IPS-NIHi7 (cell line): ENCODE results near the gene TNKS1BP1.
A peak's percentile ranks its signal among the peaks of the same experiment; 100 is the strongest.
"Not testable (repeated sequence)": the region's sequence is repeated elsewhere in the genome, so short reads cannot be mapped to it uniquely, and the experiment has no call there.

Source experiments
- DNase-seq: peaks from one replicate; pipeline ENCODE4 v3.0.0; 2012; ENCODE audit warnings: mixed read lengths; ENCODE audit errors: extremely low spot score

TNKS1BP1 gene

DNA sequence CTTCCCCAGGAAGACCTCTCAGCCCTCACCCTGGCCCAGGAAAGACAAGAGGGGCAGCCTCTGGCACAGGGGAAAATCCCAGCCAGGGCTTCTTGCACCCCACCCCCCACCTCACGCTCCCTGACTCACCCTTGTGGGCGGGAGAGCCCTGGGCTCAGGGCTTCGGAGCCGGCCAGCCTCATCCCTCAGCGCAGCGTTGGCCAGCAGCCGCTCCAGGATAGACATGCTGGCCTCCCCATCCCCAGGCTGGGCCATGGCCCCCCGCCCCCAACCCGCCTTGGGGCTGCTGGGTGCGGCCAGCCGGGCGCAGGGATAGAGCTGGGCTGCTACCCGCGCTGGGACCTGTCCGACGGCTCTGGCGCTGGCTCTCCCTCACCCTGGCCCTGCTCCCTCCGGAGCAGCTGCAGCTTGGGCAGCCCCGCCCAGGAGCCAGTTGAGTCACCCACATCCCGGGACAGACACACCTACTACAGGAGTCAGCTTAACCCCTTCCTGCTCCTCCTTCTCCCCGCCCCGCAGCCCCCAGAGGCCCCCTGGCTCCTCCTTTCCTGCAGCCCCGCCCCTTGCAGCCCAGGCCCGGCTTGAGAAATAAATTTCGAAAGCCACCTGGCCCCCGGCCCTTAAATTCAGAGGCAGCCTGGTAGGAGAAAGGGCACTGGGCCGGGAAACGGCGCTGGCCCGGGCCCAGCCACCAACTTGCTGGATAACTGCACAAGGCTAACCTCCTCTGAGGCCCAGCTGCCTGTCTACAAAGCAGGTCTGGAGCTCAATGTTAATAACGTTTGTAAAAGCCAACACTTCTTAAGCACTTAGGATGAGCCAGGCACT lies 13.4 kb downstream of the TNKS1BP1 start:
- peak; percentile 99 for DNase-seq

DNA sequence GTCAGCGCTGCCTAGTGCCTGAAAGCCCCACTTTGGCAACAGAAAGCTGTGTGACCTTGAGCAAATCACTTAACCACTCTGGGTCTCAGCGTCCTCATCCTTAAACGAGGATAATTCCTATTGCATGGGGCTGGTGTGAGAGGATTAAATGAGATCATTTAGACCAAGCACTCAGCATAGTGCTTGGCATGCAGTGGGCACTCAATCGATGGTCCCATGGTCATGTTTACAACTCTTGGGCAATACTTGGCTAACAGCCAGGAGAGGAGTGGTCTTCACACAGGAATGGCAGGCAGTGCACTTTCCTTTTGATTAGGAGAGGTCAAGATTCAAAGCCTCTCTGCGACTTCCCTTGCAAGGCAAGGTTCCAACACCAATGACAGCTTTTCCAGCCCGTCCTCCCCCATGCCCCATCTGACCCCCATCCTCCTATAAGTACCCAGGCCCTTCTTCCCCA lies 14.1 kb downstream of the TNKS1BP1 start:
- DNase-seq = no peak

DNA sequence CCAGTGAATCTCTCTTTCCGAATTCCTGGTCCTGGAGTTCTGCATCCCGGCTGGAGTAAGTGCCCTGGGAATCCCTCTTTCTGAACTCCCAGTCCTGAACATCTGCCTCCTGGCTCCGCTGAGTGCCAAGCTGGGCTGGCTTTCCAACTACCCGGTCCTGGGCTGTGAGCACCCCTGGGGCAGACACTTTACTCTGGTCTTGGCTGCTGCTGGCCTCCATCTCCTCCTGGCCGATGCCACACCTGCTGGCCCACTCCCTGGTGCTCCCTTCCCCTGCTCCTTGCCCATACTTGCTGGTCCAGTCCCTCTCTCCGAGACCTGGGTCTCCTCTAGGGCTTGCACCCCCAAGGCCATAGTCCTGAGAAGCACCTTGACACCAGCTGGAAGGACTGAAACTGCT lies 14.7 kb downstream of the TNKS1BP1 start:
- no peak for DNase-seq

DNA sequence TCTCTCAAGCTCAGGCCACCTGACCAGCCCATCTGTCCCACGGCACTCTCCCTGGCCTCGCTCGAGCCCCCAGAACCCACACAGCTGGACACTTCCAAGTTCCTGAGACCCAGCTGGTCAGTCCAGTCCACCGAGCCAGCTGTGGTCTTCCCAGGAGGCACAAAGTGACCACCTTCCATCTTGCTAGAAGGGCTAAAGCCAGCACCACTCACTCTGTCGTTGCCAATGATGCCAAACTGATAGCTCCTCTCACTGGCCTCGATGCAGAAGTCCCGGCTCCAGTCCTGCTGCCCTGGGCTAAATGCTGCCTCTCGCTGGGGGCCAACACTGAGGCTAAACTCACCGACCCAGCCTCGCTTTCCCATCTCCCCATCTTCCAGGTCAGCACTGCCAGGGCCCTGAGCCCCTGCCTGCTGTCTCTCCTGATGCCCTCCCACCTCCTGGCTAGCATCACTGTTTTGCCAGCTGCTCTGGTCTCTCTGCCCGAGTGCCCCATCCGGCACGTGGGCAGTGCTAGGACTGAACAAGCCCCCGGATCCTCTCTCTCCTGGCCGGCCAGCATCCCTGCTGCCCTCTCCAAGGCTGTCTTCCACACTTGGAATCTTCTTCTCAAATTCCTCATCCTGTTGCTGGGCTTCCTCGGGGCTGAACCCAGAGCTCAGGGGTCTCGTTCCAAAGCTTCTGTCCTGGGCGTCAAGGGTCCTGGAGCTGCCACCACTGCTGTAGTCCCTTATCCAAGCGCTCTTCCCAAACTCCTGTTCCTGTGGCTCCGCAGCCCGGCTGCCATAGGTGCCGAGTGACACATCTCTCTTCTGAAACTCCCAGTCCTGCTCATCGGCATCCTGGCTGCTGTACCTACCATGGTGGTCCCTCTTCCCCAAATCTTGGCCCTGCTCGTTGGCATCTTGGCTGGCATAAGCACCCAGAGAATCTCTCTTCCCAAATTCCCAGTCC lies 15.4 kb downstream of the TNKS1BP1 start:
- DNase-seq = no peak

DNA sequence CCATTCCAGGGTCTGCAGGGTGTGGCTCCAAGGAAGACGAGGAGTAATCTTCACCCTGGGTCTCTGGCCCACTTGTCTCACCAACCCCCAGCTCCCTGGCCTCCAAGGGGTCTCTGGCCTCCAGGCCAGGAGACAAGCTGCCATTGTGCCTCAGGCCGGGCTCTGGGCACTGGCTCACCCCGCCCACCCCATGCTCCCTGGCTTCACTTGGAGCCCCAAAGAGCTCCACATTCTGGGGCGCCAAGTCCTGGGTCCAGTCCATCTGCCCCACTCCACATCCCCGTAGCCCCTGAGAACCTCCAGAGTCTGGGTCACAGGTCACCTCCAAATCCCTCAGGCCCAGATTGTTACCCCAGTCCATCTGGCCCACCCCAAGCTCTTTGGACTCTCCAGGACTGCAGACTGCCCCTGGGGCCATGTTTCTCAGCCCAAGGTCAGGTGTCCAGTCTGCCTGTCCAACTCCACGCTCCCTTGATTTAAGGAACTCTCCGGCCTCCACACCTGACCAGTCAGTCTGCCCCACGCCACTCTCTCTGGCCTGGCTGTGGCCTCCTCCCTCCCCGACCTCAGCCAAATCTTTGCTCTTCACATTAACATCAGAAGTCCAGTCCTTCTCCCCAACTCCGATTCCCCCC lies 16.2 kb downstream of the TNKS1BP1 start:
- no peak for DNase-seq

DNA sequence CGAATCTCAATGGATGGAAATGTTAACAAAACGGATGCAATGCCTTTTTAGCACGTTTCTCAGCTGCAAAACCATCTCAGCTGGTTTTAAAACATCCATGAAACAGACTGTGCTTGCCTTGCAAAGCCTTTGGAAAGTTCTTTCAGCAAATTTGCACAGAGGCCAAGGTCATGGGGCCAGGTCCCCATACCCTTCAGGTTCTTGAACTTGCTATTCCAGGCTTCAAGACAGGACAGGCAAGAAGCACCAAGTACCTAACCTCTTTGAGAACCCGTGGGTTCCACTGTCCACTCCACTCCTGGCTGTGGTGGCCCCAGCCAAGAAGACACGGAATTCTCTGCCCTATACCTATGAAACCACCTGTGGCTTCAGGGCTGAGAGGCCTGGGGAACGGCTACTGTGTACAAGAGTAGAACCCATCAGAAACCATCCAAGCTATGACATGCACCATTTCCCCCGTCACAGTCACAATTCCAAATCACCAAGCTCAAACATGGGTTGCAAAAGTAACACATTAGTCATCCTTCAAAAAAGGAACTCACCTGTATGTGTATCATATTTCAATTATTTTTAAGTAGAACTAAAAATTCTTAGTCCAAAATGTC lies 17.0 kb downstream of the TNKS1BP1 start:
- no peak for DNase-seq

DNA sequence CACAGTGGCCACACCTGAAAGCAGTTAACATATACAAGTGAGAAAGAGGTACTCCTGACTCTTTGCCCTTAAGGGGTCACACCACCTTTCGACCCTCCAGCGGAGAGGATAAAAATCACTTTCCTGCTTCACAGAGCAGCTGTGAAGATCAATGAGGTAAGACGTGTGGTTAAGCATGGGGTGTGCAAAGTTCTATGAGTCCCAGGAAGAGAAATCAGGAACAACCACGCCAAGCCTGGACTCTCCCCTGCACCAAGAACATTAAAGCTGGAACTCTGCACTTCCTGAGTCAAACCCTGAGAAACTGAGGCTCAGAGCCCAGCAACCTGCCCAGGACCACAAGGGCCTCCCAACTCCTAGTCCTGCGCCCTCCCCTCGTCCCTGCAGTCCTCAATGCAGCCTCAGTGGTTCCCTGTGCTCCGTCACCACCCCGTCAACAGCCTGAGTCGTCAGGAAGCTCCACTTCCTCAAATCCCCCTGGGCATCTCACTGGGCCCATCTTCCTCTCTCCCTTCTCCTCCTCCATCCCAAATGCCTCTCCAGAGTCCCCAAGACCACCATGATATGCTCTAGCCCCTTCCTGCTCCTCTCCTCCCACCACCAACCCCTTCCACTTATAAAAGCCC lies 17.7 kb downstream of the TNKS1BP1 start:
- DNase-seq = no peak

DNA sequence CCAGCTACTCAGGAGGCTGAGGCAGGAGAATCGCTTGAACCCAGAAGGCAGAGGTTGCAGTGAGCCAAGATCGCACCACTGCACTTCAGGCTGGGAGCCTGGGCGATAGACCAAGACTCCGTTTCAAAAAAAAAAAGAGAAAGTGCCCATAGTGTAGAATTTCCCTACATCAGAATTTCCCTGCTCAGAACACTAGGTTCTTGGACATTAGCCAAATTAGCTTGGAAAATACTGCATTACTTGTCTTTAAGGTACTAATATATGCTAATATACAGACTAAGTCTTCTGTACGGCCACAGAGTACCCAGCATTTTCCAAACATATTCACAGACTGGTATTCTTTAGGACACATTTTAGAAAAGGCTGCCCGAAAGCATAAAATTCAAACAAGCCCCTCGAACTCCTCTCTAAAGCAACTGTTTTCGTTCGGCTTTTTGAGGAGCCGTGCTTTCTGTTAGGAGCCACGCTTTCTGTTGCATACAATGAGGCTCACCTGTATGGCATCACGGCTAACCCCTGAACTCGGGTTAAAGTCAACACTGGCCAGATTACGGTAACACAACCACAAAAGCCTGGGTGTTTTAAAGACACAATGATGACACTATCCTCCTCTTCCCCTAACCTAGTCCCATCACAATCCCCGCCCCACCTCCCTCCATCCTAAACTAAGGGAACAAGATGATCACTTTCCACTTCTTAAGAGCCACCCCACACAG lies 18.4 kb downstream of the TNKS1BP1 start:
- DNase-seq = no peak

DNA sequence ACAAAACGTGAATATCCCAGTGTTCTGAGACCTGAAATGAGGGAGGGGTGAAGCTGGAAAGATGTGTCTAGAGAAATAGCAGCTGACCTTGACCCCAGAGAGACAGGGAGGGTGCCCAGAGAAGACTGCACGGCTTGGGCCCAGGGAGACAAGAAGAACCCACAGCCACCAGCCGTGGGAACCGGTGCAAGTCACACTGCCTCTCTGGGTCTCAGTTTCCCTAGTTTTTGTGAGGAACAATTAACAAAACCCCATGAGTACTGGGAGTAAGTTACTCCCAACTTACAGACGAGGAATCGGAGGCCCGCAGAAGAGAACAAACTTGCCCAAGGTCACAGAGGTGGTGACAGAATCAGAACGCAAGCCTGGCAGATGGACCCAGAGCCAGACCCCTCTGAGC lies 19.2 kb downstream of the TNKS1BP1 start:
- no peak for DNase-seq

DNA sequence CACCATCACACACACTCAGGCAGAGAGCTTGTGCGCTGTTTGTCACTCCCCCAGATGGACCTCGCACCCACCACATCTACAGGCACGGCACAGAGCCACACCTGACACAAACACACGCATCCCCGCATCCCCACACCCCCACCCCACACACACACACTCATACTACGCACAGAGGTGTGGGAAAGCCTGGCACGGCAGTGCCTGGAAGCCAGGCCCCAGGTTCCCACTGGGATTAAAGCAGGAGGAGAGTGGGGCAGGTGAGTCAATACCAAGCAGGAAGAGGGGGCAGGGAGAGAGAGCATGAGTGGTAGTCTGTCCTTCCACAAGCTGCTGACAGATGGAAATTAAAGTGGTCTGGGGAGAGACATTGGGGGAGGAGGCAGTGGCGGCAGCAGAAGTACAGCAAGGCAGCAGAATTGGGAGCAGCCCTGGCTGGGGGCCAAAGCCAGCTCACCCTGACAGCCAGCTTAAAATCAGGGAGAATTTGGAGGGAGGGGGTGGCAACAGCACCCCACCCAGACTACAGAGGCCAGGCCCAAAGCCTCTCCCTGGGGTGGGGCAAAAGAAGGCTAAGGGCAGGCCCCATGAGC lies 20.7 kb downstream of the TNKS1BP1 start:
- no peak for DNase-seq

DNA sequence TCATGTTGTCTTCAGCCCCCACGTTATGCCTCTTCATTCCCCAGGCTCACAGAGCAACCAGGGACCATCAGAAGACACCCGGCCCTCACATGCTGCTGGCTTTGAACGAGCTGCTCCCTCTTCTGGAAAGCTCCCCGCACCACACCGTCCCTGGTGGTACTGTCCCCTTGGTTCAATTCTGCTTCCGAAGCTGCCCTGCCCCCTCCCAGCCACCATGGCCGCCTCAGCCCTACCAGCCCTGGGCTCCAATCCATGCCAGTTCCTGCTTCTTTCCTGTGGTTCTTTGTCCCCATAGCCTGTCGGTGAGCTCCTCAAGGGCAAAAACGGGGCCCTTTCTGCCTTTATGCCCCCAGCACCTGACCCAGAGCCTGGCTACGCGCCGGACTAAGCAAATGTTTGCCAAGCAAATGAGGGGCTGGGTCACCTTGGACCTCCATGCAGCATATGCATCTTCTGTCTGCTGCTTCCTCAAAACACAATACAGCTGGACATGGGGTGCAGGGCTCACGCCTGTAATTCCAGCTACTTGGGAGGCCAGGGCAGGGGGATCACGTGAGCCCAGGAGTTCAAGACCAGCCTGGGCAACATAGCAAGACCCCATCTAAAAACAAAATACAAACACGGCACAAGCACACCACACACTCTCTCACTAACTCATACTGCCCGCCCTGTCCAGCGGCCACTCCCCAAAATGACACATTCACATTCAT lies 21.3 kb downstream of the TNKS1BP1 start:
- DNase-seq = peak; percentile 55

DNA sequence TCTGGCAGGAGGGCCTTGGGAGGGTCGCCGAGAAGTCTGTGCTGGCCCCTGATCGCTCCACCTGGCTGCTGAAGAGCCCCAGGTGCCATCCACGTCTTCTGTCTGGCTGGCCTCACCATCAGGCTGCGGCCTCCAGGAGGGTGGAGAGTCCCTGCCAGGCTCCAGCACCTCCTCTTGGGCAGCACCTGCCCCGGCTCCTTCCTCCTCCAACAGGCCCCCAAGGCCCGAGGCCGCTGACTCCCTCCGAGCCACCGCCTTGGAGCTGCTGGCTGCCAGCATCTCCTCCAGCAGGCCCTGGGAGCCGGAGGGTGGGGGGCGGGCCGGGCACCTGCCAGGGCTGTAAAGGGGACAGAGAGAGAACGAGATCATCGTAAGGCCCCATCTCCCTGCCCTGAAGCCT lies 22.3 kb downstream of the TNKS1BP1 start:
- DNase-seq = no peak

DNA sequence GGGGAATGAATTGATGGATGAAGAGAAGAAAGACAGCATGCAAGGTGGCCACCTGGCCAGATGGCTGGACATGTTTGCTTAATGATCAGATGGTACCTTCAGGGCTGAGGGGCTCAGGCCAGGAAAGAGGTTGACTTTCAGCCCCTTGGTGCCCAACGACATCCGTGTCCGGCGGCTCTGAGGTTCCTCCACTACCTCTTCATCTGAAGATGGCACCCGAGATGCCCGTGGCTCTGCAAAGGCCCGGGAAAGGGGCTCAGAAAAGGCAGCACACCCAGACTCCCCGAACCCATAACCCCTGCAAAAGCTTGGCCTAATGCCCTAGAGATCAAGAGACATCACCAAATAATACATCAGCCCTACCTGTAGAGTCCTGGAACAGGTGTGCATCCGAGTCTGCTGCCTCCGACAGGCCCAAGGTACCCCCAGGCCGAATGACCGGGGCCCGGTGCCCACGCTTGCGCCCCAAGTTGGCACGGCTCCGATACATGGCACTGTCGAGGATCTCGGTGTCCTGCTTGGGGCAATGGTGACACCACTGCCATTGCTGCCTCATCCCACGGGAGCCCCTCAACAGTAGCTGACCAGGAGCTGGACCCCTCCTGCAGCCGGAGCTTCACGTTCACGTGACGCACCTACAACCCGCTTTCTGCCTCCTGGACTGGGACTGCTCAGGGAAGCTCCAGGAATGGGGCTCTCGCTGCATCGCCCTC lies 22.9 kb downstream of the TNKS1BP1 start:
- no peak for DNase-seq

DNA sequence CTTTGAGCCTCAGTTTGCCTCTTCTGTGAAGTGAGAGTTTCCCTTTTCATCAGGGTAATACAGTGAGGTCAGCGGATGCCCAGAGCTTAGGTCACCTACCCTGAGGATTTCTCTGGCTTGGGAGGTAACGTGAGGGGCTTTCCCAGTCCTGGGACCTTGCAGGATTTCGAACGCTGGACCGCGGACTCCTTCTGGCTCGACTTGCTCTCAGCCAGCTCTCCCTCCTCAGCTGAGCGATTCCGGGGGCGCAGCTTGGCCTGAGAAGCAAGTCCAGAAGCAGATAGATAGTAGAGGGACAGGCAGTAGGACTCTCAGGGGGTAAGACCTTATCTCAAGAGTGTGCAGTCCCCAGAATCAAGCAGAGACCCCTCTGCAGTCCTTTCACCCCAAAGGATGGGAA lies 24.0 kb downstream of the TNKS1BP1 start:
- DNase-seq = no peak

DNA sequence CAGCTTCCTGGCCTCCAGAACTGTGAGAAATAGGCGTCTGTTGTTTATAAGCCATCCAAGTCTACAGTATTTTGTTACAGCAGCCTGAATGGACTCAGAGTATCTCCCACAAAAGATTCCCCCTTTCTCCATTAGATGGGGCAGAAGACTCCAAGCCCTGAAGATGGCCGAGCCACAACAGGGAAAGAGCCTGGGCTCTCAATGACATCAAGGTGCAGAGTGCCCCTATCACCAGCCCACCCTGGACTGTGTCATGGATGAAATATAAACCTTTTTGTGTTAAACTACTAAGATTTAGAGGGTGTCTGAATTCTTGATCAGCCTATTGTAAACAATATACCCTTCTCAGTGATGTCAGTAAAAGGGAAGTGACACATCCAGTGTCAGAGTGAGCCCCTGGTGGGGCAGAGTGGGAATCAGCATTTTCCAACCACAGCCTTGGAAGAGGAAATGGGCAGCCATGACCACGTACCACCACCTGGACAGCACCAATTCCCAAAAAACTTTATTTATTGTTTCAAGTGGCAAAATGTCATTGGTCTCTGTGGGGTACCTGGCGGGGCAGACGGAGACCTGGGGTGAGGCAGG lies 25.5 kb downstream of the TNKS1BP1 start:
- no peak for DNase-seq

DNA sequence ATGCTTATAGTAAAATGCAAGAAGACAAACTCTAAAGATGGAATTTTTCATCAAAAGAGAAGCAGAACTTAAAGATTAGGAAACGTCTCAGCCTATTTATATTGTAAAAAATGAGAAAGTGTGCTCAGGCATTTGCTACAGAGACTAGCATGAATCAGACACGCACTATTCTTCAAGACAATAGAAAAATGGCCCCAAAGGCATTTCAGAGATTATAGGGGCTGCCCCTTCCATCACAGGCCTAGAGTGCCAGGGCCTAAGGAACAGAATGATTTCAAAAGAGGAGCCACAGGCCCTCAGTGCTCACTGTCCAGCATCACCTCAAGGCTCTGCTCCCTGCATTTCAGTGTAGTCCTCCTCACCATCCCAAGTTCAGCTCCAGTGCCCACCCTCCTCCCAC lies 27.5 kb downstream of the TNKS1BP1 start:
- DNase-seq = no peak

DNA sequence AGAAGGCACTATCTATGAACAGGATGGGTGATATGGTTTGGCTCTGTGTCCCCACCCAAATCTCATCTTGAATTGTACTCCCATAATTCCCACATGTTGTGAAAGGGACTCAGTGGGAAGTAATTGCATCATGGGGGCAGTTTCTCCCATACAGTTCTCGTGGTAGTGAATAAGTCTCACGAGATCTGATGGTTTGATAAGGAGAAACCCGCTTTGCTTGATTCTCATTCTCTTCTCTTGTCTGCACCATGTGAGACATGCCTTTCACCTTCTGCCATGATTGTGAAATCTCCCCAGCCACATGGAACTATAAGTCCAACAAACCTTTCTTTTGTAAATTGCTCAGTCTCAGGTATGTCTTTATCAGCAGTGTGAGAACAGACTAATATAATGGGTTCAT lies 28.5 kb downstream of the TNKS1BP1 start:
- not testable (repeated sequence) for DNase-seq
